Neutrophil (primary cell): ENCODE data around the gene GALNTL6.

Experiments
- H3K27ac ChIP-seq: fragments of 200-600 bp; sonication (generic); 2 replicates; pipeline ENCODE4 v1.5.1; 2016; ENCODE audit warnings: mild to moderate bottlenecking, moderate library complexity
- H3K27me3 ChIP-seq: fragments of 200-600 bp; sonication (generic); 2 replicates; pipeline ENCODE4 v1.6.0; 2016; ENCODE audit warnings: mild to moderate bottlenecking
- H3K36me3 ChIP-seq: fragments of 200-600 bp; sonication (generic); 2 replicates; pipeline ENCODE4 v1.5.1; 2017
- H3K4me1 ChIP-seq, 2 experiments: fragments of 200-600 bp in 1 of 2; sonication (generic) in 1 of 2; 1 replicate in 1 of 2; 2 replicates in 1 of 2; pipeline versions ENCODE4 v1.5.1 to v1.6.1; 2013 to 2016; ENCODE audit warnings: low read depth in 1 of 2, low read length in 1 of 2, mild to moderate bottlenecking in 1 of 2, moderate library complexity in 1 of 2; ENCODE audit not compliant: control insufficient read depth in 1 of 2, insufficient read depth in 1 of 2
- H3K4me3 ChIP-seq, 2 experiments: fragments of 200-600 bp in 1 of 2; sonication (generic) in 1 of 2; 1 replicate in 1 of 2; 2 replicates in 1 of 2; pipeline ENCODE4 v1.5.1; 2013 to 2016; ENCODE audit warnings: low read depth in 1 of 2, low read length in 1 of 2, mild to moderate bottlenecking in 1 of 2, moderate library complexity in 1 of 2
- H3K9me3 ChIP-seq: fragments of 200-600 bp; sonication (generic); 2 replicates; pipeline ENCODE4 v1.5.1; 2016
- TF ChIP-seq, protein P1 (sequence below): fragments of 200-600 bp; sonication (generic); IDR thresholded peaks from 2 replicates; pipeline ENCODE4 v1.5.1; 2016; ENCODE audit warnings: antibody characterized with exemption

The GALNTL6 gene

DNA sequence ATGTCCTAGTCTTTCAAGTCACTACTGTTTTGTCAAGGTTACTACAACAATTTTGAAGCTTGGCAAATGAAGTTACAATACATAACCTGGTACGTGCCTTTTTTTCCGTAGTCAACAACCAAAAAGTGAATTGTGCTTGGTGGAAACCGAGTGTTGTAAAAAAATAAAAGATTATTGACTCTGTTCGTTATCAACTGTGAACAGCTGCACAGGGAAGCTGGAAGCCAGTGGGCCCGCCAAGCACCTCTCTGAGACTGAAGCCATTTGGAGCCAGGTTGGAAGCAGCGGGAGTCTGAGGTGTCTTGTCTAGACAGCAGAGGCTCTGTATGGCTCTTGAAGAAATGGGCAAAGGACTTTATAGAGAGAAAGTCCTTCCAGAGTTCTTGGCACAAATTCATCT lies 119.0 kb downstream of the GALNTL6 start:
- H3K36me3 ChIP-seq = no peaks in the 10 kb centered on the region
- no peak overlapping the region for H3K27ac ChIP-seq
- H3K9me3 ChIP-seq = no peaks in the 10 kb centered on the region
- TF ChIP-seq, protein P1, sequence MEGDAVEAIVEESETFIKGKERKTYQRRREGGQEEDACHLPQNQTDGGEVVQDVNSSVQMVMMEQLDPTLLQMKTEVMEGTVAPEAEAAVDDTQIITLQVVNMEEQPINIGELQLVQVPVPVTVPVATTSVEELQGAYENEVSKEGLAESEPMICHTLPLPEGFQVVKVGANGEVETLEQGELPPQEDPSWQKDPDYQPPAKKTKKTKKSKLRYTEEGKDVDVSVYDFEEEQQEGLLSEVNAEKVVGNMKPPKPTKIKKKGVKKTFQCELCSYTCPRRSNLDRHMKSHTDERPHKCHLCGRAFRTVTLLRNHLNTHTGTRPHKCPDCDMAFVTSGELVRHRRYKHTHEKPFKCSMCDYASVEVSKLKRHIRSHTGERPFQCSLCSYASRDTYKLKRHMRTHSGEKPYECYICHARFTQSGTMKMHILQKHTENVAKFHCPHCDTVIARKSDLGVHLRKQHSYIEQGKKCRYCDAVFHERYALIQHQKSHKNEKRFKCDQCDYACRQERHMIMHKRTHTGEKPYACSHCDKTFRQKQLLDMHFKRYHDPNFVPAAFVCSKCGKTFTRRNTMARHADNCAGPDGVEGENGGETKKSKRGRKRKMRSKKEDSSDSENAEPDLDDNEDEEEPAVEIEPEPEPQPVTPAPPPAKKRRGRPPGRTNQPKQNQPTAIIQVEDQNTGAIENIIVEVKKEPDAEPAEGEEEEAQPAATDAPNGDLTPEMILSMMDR = no peak
- H3K4me1 ChIP-seq = no peaks in the 10 kb centered on the region
- H3K27me3 ChIP-seq = no peaks in the 10 kb centered on the region
- no peak overlapping the region for H3K4me3 ChIP-seq

DNA sequence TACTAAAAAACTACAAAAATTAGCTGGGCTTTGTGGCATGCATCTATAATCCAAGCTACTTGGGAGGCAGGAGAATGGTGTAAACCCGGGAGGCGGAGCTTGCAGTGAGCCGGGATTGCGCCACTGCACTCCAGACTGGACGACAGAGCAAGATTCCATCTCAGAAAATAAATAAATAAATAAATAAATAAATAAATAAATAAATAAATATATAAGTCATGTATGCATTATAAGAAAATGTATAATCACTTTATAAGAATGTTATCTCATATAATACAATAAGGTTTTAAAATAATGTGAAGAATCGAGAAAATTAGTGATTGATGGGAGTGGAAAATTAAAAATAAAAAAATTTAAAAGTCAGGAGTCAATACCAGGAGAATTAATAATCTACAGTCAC lies 127.5 kb downstream of the GALNTL6 start:
- Histone ChIP-seq H3K27ac (no peak overlapping the region), H3K4me3 (no peak overlapping the region), H3K36me3 (no peaks in the 10 kb centered on the region), H3K9me3 (no peaks in the 10 kb centered on the region), H3K27me3 (no peaks in the 10 kb centered on the region), H3K4me1 (no peaks in the 10 kb centered on the region)
- TF ChIP-seq, protein P1 = no peak

DNA sequence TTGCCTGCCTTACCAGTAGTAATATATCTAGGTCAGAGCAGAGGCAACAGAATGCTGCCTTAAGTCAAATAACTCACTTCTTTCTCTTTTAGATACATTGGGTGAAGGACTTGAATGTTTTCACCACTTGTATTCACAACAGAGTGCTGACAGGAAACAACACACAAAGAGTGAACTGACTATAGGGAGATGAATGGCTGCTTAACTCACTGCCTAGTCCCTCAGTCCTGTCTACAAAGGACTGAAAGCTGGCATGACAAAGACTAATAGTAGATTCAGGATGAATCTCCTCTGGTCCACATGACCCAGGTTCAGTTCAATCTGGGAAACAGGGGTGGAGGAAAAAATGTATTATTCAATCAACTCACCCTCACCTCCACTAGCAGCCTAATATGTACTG lies 134.2 kb downstream of the GALNTL6 start:
- TF ChIP-seq, protein P1 = no peak
- Histone ChIP-seq H3K4me1 (no peaks in the 10 kb centered on the region), H3K27me3 (no peaks in the 10 kb centered on the region)

DNA sequence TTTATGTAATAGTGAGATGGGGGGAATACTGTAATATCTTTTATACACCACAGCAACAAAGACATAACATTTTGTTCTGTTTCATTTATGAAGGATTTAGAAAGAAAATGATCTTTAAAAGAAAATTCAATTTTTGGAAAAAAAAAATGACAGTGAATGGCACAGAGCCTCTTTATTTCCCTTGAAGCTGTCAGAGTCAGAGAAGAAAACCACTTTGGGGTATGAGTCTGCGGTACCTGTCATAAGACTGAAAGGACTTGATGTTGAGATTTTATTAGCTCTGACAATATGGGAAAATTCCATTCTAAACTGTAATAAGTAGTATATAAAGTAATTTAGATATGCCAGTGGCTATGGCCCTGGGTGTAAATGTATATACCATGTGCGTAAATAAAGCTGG lies 134.8 kb downstream of the GALNTL6 start:
- Histone ChIP-seq H3K4me1 (no peaks in the 10 kb centered on the region), H3K9me3 (no peaks in the 10 kb centered on the region), H3K27ac (no peak overlapping the region), H3K36me3 (no peaks in the 10 kb centered on the region), H3K27me3 (no peaks in the 10 kb centered on the region), H3K4me3 (no peak overlapping the region)
- TF ChIP-seq, protein P1 = no peak

More for the DNA sequence above, 134.2 kb downstream of the GALNTL6 start:
- H3K27ac ChIP-seq = no peak overlapping the region
- no peaks in the 10 kb centered on the region for H3K9me3 ChIP-seq
- H3K4me3 ChIP-seq = no peak overlapping the region
- H3K36me3 ChIP-seq = no peaks in the 10 kb centered on the region

DNA sequence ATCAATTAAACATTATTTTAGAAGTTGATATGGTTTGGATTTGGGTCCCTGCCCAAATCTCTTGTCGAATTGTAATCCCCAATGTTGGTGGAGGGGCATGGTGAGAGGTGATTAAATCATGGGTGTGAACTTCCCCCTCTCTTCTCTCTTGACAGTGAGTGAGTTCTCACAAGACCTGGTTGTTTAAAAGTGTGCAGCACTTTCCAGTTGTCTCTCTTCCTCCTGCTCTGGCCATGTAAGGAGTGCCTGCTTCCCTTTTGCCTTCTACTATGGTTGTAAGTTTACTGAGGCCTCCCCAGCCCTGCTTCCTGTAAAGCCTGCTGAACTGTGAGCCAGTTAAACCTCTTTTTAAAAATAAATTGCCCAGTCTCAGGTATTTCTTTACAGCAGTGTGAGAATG lies 141.4 kb downstream of the GALNTL6 start:
- TF ChIP-seq, protein P1 = no peak
- Histone ChIP-seq H3K36me3 (no peaks in the 10 kb centered on the region), H3K27me3 (no peaks in the 10 kb centered on the region), H3K9me3 (no peaks in the 10 kb centered on the region), H3K27ac (no peak overlapping the region), H3K4me3 (no peak overlapping the region), H3K4me1 (no peaks in the 10 kb centered on the region)

DNA sequence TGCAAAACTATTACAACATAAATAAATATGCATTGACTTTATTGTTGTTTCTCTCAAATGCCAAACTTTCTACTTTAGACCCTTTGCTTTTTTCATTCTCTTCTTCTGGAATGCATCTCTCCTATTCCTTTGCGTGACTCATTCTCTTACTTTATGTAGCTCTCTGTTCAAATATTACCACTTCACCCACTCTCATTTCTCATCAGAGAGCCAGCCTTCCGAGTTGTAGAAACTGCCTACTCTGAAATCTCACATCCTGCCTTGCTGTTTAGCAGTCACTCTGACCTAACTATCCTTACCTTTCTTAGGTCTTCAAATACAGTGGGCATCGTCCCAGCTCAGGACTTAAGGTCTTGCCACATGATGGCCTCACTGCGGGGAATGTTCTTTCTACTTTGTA lies 143.5 kb downstream of the GALNTL6 start:
- no peaks in the 10 kb centered on the region for H3K36me3 ChIP-seq
- no peaks in the 10 kb centered on the region for H3K4me1 ChIP-seq
- TF ChIP-seq, protein P1 = no peak
- H3K4me3 ChIP-seq = no peak overlapping the region
- no peaks in the 10 kb centered on the region for H3K9me3 ChIP-seq
- H3K27ac ChIP-seq = no peak overlapping the region
- H3K27me3 ChIP-seq = no peaks in the 10 kb centered on the region
